ENCODE results near the gene SCN7A.

DNA sequence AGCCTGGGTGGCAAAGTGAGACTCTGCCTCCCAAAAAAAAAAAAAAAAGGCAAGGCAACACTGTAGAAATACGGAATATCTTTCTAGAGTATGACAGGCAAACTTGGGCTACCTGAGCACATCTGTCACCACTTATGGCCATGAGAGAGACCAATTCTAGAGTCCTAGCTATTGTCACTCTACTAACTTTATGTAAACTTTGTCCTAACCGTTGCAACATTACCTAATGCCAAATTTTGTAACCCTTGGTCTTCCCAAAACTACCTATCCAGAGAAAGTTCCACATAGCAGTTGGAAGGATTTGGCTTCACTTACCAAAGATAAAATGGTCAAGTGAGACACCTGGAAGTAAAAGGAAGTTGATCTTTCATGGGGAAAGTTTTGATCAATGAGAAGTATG is 26.6 kb upstream of the SCN7A start:
- TF ChIP-seq, protein P1, sequence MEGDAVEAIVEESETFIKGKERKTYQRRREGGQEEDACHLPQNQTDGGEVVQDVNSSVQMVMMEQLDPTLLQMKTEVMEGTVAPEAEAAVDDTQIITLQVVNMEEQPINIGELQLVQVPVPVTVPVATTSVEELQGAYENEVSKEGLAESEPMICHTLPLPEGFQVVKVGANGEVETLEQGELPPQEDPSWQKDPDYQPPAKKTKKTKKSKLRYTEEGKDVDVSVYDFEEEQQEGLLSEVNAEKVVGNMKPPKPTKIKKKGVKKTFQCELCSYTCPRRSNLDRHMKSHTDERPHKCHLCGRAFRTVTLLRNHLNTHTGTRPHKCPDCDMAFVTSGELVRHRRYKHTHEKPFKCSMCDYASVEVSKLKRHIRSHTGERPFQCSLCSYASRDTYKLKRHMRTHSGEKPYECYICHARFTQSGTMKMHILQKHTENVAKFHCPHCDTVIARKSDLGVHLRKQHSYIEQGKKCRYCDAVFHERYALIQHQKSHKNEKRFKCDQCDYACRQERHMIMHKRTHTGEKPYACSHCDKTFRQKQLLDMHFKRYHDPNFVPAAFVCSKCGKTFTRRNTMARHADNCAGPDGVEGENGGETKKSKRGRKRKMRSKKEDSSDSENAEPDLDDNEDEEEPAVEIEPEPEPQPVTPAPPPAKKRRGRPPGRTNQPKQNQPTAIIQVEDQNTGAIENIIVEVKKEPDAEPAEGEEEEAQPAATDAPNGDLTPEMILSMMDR (IDR thresholded peaks at IDR 0.05) = no peak
- no peak for TF ChIP-seq POLR2A (IDR thresholded peaks at IDR 0.05)
